BJ (cell line): ENCODE data around the gene LIPN. TPM values are rescaled to one million over a fixed set of nuclear protein-coding genes. Genes with fewer than 3 reads are reported as not detected.

Experiments used
- CTCF ChIA-PET: fragments of 350-600 bp; formaldehyde crosslinking; extraction: SDS; loops from one replicate; lab custom pipeline; 2021; ENCODE audit warnings: antibody characterized with exemption, inconsistent platforms; lab: Yijun Ruan, JAX
- POLR2A ChIA-PET: fragments of 300-600 bp; sonication (Branson Sonifier 250); formaldehyde crosslinking; extraction: SDS; loops from one replicate; lab custom pipeline; 2021; ENCODE audit warnings: antibody characterized with exemption; lab: Charles Lee
- DNase-seq: peaks from one replicate; pipeline ENCODE4 v3.0.0-alpha.2; 2011; ENCODE audit warnings: low read depth
- H3K27me3 ChIP-seq: 2 replicates; pipeline ENCODE4 v1.6.0; 2011; ENCODE audit warnings: low read length; ENCODE audit not compliant: control insufficient read depth, insufficient read depth
- H3K36me3 ChIP-seq: 2 replicates; pipeline ENCODE4 v1.5.1; 2011; ENCODE audit warnings: low read length; ENCODE audit not compliant: control insufficient read depth, insufficient read depth
- H3K4me3 ChIP-seq: 2 replicates; pipeline ENCODE4 v1.5.1; 2011; ENCODE audit warnings: low read depth, mild to moderate bottlenecking, control low read depth, low read length
- polyA plus RNA-seq: library from polyadenylated mRNA; depleted of rRNA; stranded (reverse); fragments of >200 nt; gene quantifications from 2 replicates; pipeline ENCODE4 v1.2.3, GENCODE V29; 2011
- TF ChIP-seq, protein P1 (sequence below): IDR thresholded peaks from 2 replicates; pipeline ENCODE4 v1.5.1; 2011; ENCODE audit warnings: low read depth, mild to moderate bottlenecking, control low read depth, inconsistent platforms, low read length, moderate library complexity; ENCODE audit not compliant: insufficient read depth

LIPN gene
- polyA plus RNA-seq, 1 experiment, result not detected

DNA sequence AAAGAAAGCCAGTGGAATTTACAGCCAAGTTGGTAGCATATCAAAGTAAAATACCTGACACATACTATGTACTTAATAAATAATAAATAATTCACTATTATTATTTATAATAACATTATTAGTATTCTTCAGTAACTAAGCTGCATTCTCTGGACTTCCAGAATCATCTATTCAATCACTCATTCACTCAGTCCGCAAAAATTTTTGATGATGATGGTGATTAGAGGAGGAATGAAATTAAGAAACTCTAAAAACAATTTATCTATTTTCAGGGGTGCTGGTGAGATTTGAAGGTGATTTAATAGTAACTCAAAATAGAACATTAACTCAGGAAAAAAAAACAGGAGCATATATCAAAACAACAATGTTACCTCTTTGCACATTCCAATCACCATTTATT lies 3.2 kb upstream of the LIPN start:
- H3K4me3 ChIP-seq, result no peak overlapping the region
- DNase-seq, result no peak
- POLR2A ChIA-PET, result no interaction called here
- H3K36me3 ChIP-seq, result no peaks in the 10 kb centered on the region
- H3K27me3 ChIP-seq, result no peaks in the 10 kb centered on the region
- TF ChIP-seq, protein P1, sequence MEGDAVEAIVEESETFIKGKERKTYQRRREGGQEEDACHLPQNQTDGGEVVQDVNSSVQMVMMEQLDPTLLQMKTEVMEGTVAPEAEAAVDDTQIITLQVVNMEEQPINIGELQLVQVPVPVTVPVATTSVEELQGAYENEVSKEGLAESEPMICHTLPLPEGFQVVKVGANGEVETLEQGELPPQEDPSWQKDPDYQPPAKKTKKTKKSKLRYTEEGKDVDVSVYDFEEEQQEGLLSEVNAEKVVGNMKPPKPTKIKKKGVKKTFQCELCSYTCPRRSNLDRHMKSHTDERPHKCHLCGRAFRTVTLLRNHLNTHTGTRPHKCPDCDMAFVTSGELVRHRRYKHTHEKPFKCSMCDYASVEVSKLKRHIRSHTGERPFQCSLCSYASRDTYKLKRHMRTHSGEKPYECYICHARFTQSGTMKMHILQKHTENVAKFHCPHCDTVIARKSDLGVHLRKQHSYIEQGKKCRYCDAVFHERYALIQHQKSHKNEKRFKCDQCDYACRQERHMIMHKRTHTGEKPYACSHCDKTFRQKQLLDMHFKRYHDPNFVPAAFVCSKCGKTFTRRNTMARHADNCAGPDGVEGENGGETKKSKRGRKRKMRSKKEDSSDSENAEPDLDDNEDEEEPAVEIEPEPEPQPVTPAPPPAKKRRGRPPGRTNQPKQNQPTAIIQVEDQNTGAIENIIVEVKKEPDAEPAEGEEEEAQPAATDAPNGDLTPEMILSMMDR, result no peak
- CTCF ChIA-PET, result no interaction called here

DNA sequence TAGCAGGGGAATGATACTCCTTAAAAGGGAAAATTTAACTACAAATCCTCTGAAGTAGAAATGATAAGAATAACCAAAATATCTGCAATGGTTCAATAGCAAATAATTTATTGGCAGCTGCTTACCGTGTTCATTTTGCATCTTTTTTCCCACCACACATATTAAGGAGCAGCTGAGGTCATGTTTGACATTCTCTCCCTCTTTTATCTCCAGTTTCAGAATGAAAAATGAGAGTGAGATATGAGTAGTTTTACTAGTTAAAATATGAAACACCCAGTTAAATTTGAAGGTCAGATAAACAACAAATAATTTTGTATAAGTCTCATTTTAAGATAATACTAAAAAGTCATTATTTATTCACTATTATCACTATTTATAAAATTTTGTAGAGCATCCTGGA lies 3.1 kb downstream of the LIPN start:
- Histone ChIP-seq H3K4me3 (no peak overlapping the region), H3K27me3 (no peaks in the 10 kb centered on the region; the same call in 1 of the 2 replicates), H3K36me3 (no peaks in the 10 kb centered on the region)
- POLR2A ChIA-PET, result no interaction called here
- TF ChIP-seq, protein P1, result no peak
- no peak for DNase-seq
- CTCF ChIA-PET, result no interaction called here

DNA sequence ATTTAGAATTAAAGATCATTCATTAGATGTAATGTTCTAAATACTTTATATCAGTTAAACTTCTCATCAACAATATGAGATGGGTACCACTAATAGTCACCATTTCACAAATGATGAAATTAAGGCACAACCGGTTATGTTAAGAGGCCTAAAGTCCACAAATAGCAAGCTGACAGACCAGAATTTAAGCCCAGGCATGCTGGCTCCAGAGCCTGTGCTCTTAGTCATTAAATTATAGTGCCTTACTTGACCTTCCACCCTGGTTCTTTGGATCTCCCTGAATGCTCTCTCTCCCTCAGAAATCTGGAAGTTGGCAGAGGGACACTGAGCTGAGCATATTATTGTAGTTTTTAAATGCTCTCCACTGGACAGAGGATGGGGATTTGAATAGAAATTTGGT lies 3.6 kb downstream of the LIPN start:
- no peak for DNase-seq
- Histone ChIP-seq H3K36me3 (no peaks in the 10 kb centered on the region), H3K4me3 (no peak overlapping the region), H3K27me3 (no peaks in the 10 kb centered on the region; the same call in 1 of the 2 replicates)
- TF ChIP-seq, protein P1, result no peak
- ChIA-PET CTCF (interaction anchor here (1.0 kb wide), 1 partner anchor 16 kb away, joined by 3 read pairs; no protein-coding TSS in a partner anchor), POLR2A (no interaction called here)

DNA sequence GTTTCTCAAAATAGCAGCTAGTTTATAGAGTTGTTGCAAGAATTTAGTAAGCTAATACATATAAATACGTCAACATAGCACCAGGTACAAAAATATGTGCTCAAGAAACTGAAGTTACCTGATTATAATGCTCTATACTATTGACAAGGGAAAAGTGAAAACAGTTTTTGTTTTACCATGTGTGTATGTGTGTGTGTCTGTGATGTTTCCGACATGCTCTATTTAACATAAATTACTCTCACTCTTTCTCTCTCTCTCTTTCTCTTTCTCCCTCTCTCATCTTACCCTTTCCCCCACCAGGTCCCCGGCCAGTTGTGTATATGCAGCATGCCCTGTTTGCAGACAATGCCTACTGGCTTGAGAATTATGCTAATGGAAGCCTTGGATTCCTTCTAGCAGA lies 4.3 kb downstream of the LIPN start:
- TF ChIP-seq, protein P1, result no peak
- Histone ChIP-seq H3K27me3 (no peaks in the 10 kb centered on the region; the same call in 1 of the 2 replicates), H3K4me3 (no peak overlapping the region), H3K36me3 (no peaks in the 10 kb centered on the region)
- ChIA-PET CTCF (interaction anchor here (0.8 to 1.0 kb wide), 2 partner anchors 17 to 77 kb away, joined by 3 read pairs; no protein-coding TSS in a partner anchor), POLR2A (no interaction called here)
- no peak for DNase-seq

DNA sequence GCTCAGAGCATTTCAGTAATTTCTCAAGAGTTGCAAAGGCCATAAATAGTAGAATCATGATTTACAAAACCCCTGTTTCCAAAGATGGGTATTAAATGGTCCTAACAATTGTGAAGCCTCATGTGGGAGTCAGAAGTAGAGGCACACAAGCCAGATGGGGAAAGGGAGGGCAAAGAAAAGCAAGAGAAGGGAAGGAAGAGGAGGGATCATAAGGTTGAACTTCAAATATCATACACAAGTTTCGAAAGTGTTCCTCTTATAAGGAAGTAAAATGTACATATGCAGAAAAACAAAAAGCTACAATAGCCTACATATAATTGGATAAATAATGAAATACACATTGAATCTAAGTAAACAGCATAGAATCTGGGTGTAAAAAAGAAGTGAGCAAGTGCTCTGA lies 6.0 kb downstream of the LIPN start:
- Histone ChIP-seq H3K36me3 (no peaks in the 10 kb centered on the region), H3K27me3 (no peaks in the 10 kb centered on the region; the same call in 1 of the 2 replicates), H3K4me3 (no peak overlapping the region)
- no peak for DNase-seq
- TF ChIP-seq, protein P1, result no peak
- ChIA-PET CTCF (no interaction called here), POLR2A (no interaction called here)
